OCI-LY7 (cell line): ENCODE data around the gene TMTC1. TPM values are rescaled to one million over a fixed set of nuclear protein-coding genes. Genes with fewer than 3 reads are reported as not detected.

Experiments used
- BruUV-seq: library from RNA; stranded (reverse); fragments of 400-500 nt; replicated peaks from 2 replicates; lab custom pipeline; 2021; lab: Mats Ljungman, UMichigan
- CTCF ChIA-PET: fragments of 300-600 bp; sonication (Branson Sonifier 250); formaldehyde crosslinking; loops from one replicate; lab custom pipeline; 2022; ENCODE audit warnings: antibody characterized with exemption; ENCODE audit not compliant: unreplicated experiment; lab: Charles Lee
- POLR2A ChIA-PET: fragments of 300-600 bp; sonication (Branson Sonifier 250); formaldehyde crosslinking; loops from one replicate; lab custom pipeline; 2022; ENCODE audit warnings: antibody characterized with exemption; lab: Charles Lee
- DNase-seq: peaks from one replicate; pipeline ENCODE4 v3.0.0-alpha.2; 2015; ENCODE audit warnings: low spot score
- H2AFZ ChIP-seq: fragments of 200-600 bp; sonication (generic), shearing (Covaris generic); 2 replicates; pipeline ENCODE4 v1.6.1; 2014; ENCODE audit warnings: mild to moderate bottlenecking, antibody characterized with exemption, low read length, moderate library complexity
- H3K27ac ChIP-seq: fragments of 200-600 bp; sonication (generic); 2 replicates; pipeline ENCODE4 v1.5.1; 2014; ENCODE audit warnings: mixed run types, low read depth, mild to moderate bottlenecking, moderate library complexity, low read length, inconsistent platforms; ENCODE audit not compliant: poor library complexity, severe bottlenecking
- H3K36me3 ChIP-seq: fragments of 200-600 bp; sonication (generic); 2 replicates; pipeline ENCODE4 v1.6.1; 2014; ENCODE audit warnings: mild to moderate bottlenecking, antibody characterized with exemption, low read length, moderate library complexity, mixed read lengths; ENCODE audit not compliant: insufficient read depth
- H3K4me1 ChIP-seq: fragments of 200-600 bp; sonication (generic); 2 replicates; pipeline ENCODE4 v1.5.1; 2014; ENCODE audit warnings: mild to moderate bottlenecking, low read length; ENCODE audit not compliant: insufficient read depth, poor library complexity, severe bottlenecking
- H3K4me2 ChIP-seq: fragments of 200-600 bp; sonication (generic); 2 replicates; pipeline ENCODE4 v1.6.1; 2014; ENCODE audit warnings: mild to moderate bottlenecking, low read length
- H3K4me3 ChIP-seq: fragments of 200-600 bp; sonication (generic); 2 replicates; pipeline ENCODE4 v1.5.1; 2014; ENCODE audit warnings: mild to moderate bottlenecking, low read depth, low read length; ENCODE audit not compliant: poor library complexity, severe bottlenecking
- H3K79me2 ChIP-seq: fragments of 200-600 bp; sonication (generic); 2 replicates; pipeline ENCODE4 v1.6.1; 2016; ENCODE audit warnings: low read depth, mild to moderate bottlenecking, low read length, moderate library complexity, mixed read lengths; ENCODE audit not compliant: insufficient read depth
- H3K9me2 ChIP-seq: fragments of 200-600 bp; sonication (generic); 2 replicates; pipeline ENCODE4 v1.6.1; 2016; ENCODE audit warnings: mild to moderate bottlenecking, low read length, mixed read lengths; ENCODE audit not compliant: insufficient read depth
- H3K9me3 ChIP-seq: fragments of 200-600 bp; sonication (generic); 2 replicates; pipeline ENCODE4 v1.6.1; 2014; ENCODE audit warnings: mild to moderate bottlenecking, mixed run types, low read length, mixed read lengths
- H4K20me1 ChIP-seq: fragments of 200-600 bp; sonication (generic); 2 replicates; pipeline ENCODE4 v1.6.1; 2014; ENCODE audit warnings: mild to moderate bottlenecking, antibody characterized with exemption, low read length, moderate library complexity, mixed read lengths; ENCODE audit not compliant: insufficient read depth
- EZH2phosphoT487 ChIP-seq: fragments of 200-600 bp; sonication (generic); IDR thresholded peaks from 2 replicates; pipeline ENCODE4 v1.6.1; 2018; ENCODE audit warnings: low read depth, borderline replicate concordance, mild to moderate bottlenecking, mixed run types, antibody characterized with exemption, low read length, moderate library complexity, mixed read lengths
- intact Hi-C: fragments of 100-400 bp; cut with micrococcal nuclease; formaldehyde crosslinking; loops from one replicate; pipeline ENCODE4 v1.10.0; 2022; ENCODE audit not compliant: unreplicated experiment
- total RNA-seq, 2 experiments: library from RNA; depleted of rRNA in 1 of 2; stranded (reverse); fragments of >200 nt in 1 of 2; shearing (Covaris generic) in 1 of 2; gene quantifications; 2 replicates each; pipeline ENCODE4 v1.2.3, GENCODE V29; 2014 to 2022
- TF ChIP-seq, protein P1 (sequence below): fragments of 200-600 bp; sonication (generic); conservative IDR thresholded peaks from 2 replicates; pipeline ENCODE4 v1.5.1; 2014; ENCODE audit warnings: mild to moderate bottlenecking, antibody characterized with exemption, low read length, moderate library complexity, mixed read lengths

Gene TMTC1
- total RNA-seq, 2 experiments from 2014 or later = not detected

DNA sequence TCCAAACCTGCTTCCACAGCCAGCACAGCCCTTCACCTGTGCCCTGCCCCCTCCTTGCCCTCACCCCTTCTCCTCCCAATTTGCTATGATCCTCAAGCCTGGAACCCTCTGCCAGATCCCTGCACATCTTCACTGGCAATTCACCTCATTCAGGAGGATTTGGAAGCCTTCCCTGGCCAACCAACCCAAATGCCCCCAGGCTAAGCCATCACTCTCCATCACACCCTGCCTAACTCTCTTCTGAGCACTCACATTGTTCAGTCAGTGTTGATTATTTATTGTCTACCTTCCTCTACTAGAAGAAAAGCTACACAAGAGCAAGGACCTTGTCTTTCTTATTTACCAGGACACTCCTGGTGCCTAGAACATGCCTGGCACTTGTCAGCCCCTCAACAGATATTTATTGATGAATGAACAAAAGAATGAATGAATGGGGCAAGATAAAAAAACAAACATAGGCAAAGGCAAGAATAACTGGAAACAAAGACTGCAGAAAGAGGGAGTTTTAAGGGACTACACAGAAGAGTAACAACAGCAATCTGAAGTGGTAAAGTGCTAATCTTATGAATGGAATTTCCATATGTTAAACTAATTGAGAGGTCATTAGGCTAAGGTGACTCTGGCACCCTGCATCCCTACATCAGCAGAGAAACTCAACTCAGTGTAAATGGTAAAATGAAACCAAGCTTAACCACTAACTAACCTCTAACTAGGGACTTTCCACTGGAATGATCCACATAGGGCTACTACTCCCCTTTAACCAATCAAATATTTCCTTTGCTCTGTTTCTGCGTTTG, 33.4 kb downstream of the TMTC1 start:
- POLR2A ChIA-PET = no interaction called here
- H3K4me3 ChIP-seq = no peak overlapping the region

DNA sequence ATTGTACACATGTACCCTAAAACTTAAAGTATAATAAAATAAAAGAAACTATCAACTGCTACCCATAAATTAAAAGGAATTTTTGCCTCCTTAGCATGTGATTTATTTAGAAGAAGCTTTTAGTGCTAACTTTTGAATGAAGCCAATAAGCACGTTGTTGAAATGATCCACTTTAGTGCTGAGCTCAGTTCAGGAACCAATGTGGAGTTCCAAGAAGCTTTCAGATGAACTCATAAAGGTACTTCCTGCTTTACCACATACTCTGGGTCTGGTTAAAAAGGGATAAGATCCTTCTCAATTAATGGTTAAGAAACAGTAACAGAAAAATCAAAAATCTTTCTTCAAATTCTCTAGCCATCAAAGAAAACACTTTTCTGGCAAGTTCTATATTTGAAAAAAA, 39.4 kb downstream of the TMTC1 start:
- intact Hi-C loops = no loop called here
- no peaks in the 10 kb centered on the region for H3K4me1 ChIP-seq
- no peaks in the 10 kb centered on the region for H3K36me3 ChIP-seq
- H3K4me2 ChIP-seq = no peak overlapping the region
- no peaks in the 10 kb centered on the region for H3K9me3 ChIP-seq
- CTCF ChIA-PET = no interaction called here
- H4K20me1 ChIP-seq = no peaks in the 10 kb centered on the region
- no peak for DNase-seq
- TF ChIP-seq EZH2phosphoT487 = no peak
- TF ChIP-seq, protein P1, sequence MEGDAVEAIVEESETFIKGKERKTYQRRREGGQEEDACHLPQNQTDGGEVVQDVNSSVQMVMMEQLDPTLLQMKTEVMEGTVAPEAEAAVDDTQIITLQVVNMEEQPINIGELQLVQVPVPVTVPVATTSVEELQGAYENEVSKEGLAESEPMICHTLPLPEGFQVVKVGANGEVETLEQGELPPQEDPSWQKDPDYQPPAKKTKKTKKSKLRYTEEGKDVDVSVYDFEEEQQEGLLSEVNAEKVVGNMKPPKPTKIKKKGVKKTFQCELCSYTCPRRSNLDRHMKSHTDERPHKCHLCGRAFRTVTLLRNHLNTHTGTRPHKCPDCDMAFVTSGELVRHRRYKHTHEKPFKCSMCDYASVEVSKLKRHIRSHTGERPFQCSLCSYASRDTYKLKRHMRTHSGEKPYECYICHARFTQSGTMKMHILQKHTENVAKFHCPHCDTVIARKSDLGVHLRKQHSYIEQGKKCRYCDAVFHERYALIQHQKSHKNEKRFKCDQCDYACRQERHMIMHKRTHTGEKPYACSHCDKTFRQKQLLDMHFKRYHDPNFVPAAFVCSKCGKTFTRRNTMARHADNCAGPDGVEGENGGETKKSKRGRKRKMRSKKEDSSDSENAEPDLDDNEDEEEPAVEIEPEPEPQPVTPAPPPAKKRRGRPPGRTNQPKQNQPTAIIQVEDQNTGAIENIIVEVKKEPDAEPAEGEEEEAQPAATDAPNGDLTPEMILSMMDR = no peak
- H3K9me2 ChIP-seq = no peaks in the 10 kb centered on the region
- no peak overlapping the region for H3K4me3 ChIP-seq
- no peak overlapping the region for H3K27ac ChIP-seq
- POLR2A ChIA-PET = interaction anchor here (0.9 kb wide), 1 partner anchor 23 kb away, joined by 3 read pairs; no protein-coding TSS in a partner anchor
- no peak overlapping the region for H2AFZ ChIP-seq
- BruUV-seq = no TSS peak
- H3K79me2 ChIP-seq = no peaks in the 10 kb centered on the region

More for the DNA sequence above, 33.4 kb downstream of the TMTC1 start:
- no peaks in the 10 kb centered on the region for H3K36me3 ChIP-seq
- H3K4me2 ChIP-seq = no peak overlapping the region
- DNase-seq = no peak
- H3K9me3 ChIP-seq = no peaks in the 10 kb centered on the region
- H3K27ac ChIP-seq = no peak overlapping the region
- CTCF ChIA-PET = no interaction called here
- intact Hi-C loops = no loop called here
- no peak for TF ChIP-seq EZH2phosphoT487
- TF ChIP-seq, protein P1 = no peak
- no peak overlapping the region for H2AFZ ChIP-seq
- BruUV-seq = no TSS peak
- H3K4me1 ChIP-seq = no peaks in the 10 kb centered on the region
- no peaks in the 10 kb centered on the region for H4K20me1 ChIP-seq
- no peaks in the 10 kb centered on the region for H3K79me2 ChIP-seq
- H3K9me2 ChIP-seq = no peaks in the 10 kb centered on the region

DNA sequence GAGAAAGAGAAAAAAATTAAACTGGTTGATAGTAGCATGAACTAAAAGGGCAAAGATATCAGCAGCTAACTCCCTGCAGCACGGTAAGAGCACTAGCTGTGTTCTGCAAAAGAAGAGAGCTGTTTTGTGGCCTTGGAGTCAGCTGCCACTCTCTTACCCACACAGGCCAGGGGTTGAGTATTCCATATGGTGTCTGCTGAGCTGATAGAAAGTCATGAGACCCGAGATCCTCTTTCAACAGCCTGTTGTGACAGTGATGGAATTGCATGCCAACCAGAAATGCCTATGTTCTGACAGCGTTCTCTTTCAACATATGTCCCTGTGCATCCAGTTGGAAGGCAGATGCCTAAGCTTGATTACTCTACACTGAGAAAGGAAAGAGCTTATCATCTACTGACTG, 39.9 kb downstream of the TMTC1 start:
- intact Hi-C loops = no loop called here
- DNase-seq = no peak
- TF ChIP-seq, protein P1 = no peak
- no peak for TF ChIP-seq EZH2phosphoT487
- no TSS peak for BruUV-seq
- H3K4me1 ChIP-seq = no peaks in the 10 kb centered on the region
- ChIA-PET CTCF (no interaction called here), POLR2A (interaction anchor here (0.9 kb wide), 1 partner anchor 22 kb away, joined by 3 read pairs; no protein-coding TSS in a partner anchor)
- no peaks in the 10 kb centered on the region for H4K20me1 ChIP-seq
- H3K36me3 ChIP-seq = no peaks in the 10 kb centered on the region
- H3K27ac ChIP-seq = no peak overlapping the region
- no peaks in the 10 kb centered on the region for H3K9me2 ChIP-seq
- no peak overlapping the region for H3K4me2 ChIP-seq
- no peaks in the 10 kb centered on the region for H3K79me2 ChIP-seq
- H2AFZ ChIP-seq = no peak overlapping the region
- no peaks in the 10 kb centered on the region for H3K9me3 ChIP-seq
- no peak overlapping the region for H3K4me3 ChIP-seq
